ENCODE data around the gene CDC73.

CDC73 gene

DNA sequence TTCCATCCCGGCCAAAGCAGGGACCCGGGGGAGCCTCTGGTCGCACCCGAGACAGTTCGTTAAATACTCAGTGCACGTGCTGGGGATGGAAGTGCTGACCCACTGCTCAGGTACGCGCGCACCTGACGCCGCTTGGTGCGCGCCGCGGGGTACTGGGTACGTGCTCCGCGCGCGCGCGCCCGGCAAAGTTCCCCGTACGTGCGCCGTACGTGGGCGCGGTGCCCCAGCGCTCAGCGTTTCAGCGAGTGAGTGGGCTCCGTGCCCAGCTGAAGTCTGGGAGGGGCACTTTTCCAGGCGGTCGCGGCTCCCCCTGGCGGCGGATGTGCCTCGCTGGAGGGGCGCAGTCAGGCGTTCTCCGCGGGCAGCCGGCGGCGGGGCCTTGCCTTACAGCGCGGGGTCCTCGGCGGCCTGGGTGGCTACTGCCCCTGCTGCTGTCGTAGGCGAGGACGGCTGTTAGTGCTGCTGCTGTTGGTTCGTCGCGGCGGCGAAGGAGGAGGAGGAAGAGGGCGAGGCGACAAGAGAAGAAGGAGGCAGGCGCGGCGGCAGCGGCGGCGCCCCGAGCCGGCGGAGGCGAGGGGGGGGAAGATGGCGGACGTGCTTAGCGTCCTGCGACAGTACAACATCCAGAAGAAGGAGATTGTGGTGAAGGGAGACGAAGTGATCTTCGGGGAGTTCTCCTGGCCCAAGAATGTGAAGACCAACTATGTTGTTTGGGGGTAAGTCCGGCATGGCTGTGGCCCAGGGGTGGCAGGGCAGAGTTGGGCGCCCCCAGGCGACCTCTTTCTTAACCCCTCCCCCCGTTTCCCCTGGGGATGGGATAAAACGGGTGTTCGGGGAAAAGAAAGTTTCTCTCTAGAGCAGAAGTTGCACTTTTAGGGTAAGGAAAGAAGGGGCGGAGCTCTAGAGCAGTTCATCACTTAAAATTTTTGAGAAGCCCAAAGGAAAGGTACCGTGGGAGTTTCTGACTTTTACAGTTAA lies at the start of gene CDC73:
Gene CDC73, plus strand, starts transcription at position 416 of the 978 bp plus-strand sequence. Its CDS starts 170 bp downstream, at position 586.
- peak; percentile 99 for DNase-seq (ENCODE audit: low read depth)

DNA sequence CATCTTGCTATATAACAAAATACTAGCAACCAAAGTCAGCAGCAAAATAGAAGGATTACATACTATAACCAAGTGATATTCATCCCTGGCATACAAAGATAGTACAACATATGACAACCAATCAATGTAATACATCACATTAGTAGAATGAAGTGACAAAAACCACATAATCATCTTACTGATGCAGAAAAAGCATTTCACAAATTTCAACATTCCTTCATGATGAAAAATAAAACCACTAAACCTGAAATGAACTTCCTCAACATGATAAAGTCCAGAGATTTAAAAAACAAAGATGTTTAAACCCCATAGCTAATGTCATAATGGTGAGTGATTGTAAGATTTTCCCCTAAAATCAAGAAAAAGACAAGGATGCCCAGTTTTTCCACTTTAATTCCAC lies 43.8 kb upstream of the CDC73 start:
- DNase-seq (ENCODE audit: low read depth): no peak

DNA sequence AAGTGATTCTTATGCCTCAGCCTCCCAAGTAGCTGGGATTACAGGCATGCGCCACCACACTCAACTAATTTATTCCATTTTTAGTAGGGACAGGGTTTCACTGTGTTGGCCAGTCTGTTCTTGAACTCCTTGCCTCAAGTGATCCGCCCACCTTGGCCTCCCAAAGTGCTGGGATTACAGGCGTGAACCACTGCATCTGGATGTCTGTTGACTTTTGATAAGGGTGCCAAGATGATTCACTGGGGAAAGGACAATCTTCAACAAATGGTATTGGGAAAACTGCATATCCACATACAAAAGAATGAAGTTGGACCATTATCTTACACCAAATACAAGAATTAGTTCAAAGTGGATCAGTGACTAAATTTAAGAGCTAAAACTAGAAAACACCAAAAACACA lies 42.6 kb upstream of the CDC73 start:
- DNase-seq (ENCODE audit: low read depth): no peak

DNA sequence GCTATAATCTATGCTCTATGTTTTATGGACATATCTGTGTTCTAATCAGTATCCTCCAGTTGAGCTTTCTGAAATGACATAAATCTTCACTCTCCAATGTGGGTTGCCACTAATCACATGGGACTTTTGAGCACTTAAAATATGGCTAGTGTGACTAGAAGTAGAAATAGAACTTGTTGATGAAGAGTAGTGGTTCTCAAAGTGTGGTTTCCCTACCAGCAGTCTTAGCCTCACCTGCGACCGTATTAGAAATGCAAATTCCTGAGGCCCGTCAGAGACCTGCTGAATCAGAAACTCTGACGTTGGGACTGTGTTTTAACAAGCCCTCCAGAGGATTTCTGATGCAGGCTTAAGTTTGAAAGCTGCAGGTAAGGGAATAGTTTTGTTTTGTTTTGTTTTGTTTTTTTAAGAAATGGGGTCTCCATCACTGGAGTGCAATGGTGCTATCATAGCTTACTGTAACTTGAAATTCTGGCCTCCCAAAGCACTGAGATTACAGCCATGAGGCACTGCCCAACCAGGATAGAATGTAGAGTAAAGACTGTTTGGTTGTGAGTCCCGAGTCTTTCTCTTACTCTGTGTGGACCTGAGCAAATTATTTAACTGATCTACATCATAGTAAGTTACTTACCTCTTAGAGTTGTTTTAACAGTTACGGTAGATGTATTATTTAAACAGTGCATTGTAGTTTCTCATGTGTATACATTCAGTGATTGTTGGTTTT lies 38.3 kb upstream of the CDC73 start:
- DNase-seq (ENCODE audit: low read depth): no peak

DNA sequence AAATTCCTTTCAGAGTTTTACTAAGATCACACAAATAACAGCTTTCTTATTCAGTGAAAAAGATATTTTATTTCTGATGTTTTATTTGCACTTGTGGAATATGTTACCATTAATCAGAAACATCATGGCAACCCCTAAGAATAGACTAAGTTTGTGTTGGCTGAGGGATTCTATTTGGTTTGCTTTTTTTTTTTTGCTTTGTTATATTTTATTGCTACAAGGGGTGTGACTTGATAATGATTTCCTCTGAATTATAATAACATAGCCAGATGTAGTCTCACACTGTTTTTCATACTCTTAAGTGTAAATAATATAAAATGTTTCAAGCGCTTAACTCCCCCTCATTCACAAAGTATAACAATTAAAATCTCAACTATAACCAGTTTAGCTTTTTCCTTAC lies 36.6 kb upstream of the CDC73 start:
- DNase-seq (ENCODE audit: low read depth): no peak

DNA sequence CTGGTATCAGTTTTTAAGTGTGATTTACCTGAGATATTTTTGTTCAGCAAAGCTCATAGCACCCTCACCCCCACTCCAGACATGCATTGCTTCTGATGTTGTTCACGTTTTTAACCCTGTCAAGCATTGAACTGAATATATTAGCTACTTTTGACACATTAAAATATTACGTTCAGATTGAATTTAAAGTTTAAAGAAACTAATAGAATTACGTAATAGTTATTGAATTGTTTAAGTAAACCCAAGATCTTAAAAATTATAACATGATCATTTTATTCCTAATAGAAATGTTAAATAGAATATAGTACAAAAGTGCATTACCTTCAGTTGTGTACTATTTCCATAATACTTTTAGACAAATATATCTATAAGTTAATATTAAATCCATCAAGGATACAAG lies 35.5 kb upstream of the CDC73 start:
- DNase-seq (ENCODE audit: low read depth): no peak

DNA sequence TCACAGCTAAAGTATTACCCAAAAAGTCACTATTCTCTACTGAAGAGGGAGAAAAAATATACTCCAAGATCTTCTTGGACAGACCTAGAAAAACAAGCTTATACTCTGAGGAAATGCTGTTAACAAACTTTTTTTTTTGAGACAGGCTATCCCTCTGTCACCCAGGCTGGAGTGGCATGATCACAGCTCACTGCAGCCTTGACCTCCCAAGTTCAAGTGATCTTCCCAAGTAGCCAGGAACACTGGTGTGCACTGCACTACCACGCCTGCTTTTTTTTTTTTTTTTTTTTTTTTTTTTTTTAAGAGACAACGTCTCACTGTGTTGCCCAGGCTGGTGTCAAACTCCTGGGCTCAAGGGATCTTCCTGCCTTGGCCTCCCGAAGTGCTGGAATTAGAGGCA lies 33.9 kb upstream of the CDC73 start:
- DNase-seq (ENCODE audit: low read depth): no peak

DNA sequence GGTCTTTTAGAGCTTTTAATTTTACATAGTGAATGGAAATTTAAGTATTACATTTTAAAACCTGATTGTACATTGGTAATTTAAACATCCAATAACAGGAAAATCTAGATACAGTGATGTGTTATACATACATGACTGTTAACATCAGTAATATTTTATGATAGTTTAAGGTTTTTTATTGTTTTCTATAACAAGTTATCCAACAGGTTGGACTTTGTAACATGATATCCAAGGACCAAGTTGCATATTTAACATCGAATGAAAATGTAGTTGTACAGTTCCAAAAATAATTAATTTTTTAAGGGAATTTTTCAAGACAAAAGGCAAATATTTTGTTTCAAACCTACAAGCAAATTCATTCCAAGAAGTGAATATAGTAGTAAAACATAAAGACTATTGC lies 31.0 kb upstream of the CDC73 start:
- no peak for DNase-seq (ENCODE audit: low read depth)

DNA sequence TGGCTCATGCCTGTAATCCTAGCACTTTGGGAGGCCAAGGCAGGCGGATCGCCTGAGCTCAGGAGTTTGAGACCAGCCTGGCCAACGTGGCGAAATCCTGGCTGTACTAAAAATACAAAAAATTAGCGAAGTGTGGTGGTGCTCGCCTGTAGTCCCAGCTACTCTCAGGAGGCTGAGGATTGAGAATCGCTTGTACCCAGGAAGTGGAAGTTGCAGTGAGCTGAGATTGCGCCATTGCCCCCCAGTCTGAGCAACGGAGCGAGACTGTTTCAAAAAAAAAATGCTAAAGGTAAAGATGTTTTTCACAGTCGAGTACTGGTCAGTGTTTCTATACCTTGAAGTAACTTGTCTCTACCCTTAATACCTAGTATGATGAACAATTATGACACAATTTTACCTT lies 27.7 kb upstream of the CDC73 start:
- no peak for DNase-seq (ENCODE audit: low read depth)

DNA sequence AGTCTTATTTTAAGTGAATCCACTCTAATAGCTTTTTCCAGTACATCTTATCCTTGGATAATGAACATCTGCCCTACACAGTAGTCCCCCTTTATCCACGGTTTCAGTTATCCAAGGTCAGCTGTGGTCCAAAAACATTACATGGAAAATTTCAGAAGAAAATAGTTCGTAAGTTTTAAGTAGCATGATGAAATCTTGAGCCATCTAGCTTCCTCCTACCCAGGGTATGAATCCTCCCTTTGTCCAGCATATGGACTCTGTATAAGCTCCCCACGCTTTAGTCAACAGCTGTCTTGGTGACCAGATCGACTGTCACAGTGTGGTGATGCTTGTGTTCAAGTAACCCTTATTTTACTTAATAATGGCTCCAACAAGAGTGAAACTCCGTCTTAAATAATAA lies 19.2 kb upstream of the CDC73 start:
- no peak for DNase-seq (ENCODE audit: low read depth)

DNA sequence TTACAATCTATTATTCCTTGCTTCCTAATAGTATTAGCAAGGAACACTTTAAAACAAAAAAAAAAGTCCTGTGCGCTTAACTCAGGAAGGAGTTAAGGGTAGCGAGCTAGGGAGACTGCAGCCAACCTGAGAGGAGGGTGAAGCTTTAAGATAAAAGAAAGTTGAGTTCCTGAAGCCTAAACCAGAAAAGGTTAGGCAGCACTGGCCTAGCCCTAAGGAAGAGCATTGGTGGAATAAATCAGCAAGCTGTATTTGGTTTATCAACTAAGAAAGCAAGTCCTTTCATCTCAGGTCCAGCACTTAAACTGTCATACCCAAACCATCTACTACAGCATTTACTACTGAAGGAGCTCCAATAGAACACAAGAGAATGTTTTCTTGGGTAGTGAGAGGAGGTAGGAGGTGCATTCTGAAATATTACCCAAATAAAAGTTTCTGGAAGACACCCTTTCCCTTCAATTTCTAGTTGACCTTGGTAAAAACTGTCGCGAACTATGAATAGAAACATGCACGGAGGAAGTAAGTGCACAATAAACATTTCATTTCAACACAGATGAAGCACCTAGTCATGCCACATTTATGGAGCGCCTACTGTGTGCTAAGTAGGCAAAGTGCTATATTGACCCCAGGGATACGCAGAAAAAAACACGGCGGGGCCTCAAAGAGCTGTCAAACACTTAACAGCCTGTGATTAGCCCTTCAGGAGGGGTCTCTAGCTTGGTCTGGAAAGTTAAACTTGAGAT lies 17.9 kb upstream of the CDC73 start:
- DNase-seq (ENCODE audit: low read depth): no peak

DNA sequence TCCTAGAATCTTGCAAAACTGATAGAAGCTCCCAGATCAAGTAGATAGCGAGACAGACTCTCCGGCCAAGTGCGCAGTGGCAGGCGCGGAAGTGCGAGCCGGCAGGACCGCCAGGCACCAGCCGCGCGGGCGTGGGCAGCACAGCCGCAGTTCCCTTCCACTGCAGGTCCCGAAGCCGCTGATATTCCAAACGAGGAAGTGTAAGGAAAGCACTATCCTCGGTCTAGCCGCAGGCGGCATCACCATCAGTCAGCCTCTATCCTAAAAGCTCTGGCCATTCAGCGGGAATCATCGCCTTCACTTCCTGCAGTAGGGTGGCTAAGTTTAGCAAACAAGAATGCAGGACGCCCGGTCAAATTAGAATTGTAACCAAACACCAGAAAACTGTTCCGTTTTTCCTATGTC lies 17.3 kb upstream of the CDC73 start:
- no peak for DNase-seq (ENCODE audit: low read depth)

DNA sequence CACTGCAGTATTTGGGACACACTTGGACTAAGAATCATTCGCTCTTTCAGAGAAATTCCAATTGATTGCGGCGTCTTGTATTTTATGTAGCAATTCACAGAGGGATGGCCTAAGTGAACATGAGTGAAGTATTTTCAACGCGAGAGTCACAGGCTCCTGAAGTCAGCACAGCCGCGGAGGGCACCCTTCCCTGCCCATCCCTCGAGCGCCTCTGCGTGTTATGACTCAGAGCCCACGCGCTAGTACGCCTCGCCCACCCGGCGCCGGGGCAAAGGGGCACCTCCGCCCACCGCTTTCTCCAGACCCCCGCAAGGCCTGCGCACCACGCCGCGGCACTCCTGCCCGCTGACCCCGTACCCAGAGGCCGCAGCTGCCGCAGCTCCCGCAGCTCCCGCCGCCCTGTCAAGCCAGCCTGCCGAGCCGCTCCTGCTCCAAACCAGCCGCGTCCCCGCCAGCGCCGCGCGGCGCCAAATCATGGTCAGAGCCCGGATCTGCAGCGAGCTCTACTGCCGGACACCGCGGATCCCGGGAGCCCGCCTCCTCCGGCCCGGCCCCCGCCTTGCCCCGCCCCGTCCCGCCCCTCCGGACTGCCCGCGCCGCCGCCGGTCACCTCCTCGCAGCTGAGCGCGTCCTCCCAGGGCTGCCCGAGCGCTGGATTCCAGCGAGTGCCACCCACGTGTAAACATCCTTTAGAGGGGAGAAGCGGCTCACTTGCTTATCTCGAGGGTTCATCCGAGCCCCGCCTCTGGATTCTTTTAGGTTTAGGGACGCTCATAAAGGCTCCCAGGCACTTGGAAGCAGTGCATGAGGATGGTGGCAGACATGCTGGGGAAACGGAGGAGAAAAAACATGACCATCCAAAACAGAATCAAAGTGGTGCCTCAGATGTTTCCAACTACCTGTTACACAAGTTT lies 16.7 kb upstream of the CDC73 start, which contains the start of gene GLRX2:
Gene GLRX2, minus strand, starts transcription at position 508 of the 914 bp plus-strand sequence. Its CDS starts 32 bp downstream, at position 476.
- peak; percentile 46 for DNase-seq (ENCODE audit: low read depth)

DNA sequence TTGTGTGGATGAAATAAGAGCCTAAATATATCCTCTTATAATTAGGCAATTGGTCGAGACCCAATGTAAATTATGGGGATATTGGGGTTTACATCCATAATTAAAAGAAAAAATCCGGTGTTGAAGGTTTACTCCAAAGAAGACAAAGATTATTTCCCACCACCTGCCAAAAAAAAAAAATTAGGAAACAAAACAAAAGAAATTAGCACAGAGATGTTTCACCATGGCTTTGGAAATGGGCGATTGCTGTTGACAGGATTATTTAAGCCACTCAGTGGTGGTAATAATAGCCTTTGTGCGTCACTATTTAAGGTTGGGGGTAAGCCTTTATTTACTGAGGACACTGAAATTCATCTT lies 16.0 kb upstream of the CDC73 start:
- DNase-seq (ENCODE audit: low read depth): no peak

DNA sequence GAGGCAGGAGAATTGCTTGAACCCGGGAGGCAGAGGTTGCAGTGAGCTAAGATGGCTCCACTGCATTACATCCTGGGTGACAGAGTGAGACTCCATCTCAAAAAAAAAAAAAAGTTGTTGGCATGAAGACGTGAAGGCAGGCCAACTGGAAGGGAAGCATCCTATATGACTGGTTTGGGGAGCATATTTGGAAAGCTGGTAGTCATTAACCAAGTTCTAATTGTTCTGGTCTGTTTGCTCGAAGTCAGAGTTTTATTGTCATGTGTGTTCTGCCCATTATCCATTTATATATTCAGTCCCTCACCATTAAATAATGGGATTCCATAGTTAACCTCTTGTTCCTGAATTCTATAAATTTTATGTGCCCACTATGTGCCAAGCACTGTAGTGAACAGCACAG lies 13.4 kb upstream of the CDC73 start:
- no peak for DNase-seq (ENCODE audit: low read depth)

DNA sequence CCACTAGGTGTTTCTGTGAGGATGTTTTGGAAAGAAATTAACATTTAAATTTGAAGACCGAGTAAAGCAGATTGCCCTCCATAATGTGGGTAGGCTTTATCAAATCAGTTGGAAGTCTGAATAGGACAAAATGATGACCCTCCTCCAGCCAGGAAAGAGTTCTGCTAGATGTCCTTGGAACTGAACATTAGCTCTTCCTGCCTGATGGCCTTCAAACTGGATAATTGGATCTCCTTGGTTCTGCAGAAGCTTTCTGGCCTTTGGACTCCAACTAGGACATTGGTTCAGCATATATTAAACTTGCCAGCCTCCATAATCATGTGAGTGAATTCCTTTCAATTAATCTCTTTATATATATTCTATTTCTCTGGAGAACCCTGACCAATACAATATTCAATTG lies 12.2 kb upstream of the CDC73 start:
- DNase-seq (ENCODE audit: low read depth): no peak

DNA sequence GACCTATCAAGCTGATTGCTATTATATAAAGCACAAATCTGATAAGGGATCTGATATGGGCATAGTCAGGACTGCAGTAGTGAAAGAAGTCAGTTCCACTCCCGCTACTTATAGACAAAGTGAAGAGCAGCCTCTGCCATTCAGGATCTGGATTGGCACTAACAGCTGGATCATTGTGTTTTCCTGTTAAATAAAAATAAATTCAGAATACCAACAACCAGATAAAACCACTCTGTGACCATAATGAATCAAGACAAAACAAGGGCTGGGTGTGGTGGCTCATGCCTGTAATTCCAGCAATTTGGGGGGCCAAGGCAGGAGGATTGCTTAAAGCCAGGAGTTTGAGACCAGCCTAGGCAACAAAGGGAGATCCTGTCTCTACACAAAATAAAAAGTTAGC lies 11.6 kb upstream of the CDC73 start:
- DNase-seq (ENCODE audit: low read depth): no peak

DNA sequence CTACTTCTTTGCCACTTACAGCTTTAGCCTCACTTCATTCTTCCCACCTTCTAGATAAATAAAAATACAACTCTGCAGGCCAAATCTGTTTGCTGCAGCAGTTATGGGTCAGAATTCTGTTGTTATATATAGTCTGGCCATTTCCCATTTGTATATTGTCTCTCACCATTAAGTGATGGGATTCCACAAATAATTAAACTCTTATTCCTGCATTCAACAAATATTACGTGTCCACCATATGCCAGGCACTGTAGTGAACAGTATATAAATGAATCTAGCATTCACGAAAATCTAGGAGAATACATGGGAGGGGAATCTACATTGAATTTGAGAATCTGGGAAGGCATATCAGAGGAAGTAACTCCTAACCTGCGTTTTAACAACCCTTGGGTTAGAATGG lies 11.0 kb upstream of the CDC73 start:
- DNase-seq (ENCODE audit: low read depth): no peak

DNA sequence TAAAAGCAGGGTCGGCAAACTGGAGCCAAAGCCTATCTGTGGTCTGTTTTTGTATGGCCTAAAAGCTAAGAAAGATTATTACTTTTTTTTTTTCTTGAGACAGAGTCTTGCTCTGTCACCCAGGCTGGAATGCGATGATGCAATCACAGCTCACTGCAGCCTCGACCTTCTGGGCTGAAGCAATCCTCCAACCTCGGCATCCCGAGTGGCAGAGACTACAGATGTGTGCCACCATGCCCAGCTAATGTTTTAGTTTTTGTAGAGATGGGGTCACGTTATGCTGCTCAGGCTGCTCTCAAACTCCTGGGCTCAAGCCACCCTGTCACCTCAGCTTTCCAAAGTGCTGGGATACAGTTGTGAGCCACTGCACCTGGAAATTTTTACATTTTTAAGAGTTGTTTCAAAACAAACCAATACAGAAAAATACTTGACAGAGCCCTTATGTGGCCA lies 10.2 kb upstream of the CDC73 start:
- DNase-seq (ENCODE audit: low read depth): no peak

DNA sequence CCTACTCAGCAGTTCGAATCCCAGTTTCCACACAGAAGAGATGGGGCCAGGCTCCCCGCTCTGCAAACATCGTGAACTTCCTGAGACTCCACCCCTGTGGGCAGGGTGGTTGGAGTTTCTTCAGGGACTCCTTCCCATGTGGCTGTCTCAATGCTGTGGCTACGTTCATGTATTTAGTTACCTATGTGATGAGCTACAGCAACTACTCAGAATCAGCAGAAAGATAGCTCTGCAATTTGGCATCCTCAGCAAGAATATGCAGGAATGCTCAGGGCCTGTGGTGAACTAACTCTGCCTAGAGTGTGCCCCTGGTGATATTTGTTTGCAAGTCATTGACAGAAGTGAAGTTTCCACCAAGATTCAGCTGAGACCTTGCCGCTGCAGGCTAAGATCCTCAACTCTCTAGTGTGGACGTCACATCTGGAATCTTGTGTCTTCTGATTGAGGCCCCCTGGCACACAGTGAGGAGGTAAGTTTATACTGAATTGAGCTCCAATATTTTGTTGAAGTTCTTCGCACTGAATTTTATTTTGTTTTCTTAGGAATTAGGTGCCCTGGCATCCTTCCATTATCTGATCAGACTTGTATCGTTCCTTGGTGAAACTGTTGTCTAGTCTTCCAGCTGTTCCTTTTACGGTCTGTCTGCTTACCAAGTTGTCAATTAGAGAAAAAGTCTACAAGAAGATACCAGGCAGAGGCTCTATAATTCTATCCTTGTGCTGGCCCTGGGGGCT lies 8.4 kb upstream of the CDC73 start:
- DNase-seq (ENCODE audit: low read depth): no peak

DNA sequence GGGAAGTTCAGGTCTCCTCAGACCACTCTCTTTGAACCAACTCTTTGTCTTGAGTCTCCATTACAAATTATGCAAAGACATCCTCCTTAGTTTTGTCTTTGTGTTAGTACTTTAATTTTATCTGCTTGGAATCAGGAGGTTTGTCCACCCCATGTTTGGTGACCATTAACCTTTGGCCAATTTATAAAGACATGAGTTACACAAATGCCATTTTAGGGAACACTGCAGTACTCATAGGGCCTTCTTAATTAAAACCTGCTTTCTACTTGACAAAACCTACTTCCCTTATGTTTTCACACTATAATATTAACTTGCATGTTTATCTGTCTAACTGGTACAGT lies 7.9 kb upstream of the CDC73 start:
- DNase-seq (ENCODE audit: low read depth): no peak
